WTC11 (cell line): ENCODE results near the gene ST3GAL6. TPM values are rescaled to one million over a fixed set of nuclear protein-coding genes. Genes with fewer than 3 reads are reported as not detected.

ENCODE experiments used
- ATAC-seq: fragments of 200-7000 bp; cut with Tn5 transposase; 2 replicates; pipeline ENCODE4 v1.10.0; 2021; ENCODE audit warnings: mild to moderate bottlenecking, moderate library complexity
- CTCF ChIA-PET: fragments of 300-600 bp; sonication (Branson Sonifier 250); formaldehyde crosslinking; loops from one replicate; lab custom pipeline; 2021; ENCODE audit warnings: antibody characterized with exemption; lab: Charles Lee
- POLR2A ChIA-PET: fragments of 350-600 bp; sonication (Branson Sonifier 250); formaldehyde crosslinking; loops from one replicate; lab custom pipeline; 2021; ENCODE audit warnings: antibody characterized with exemption; lab: Charles Lee
- DNase-seq: peaks from one replicate; pipeline ENCODE4 v3.0.0; 2021; ENCODE audit warnings: low spot score
- H3K27ac Mint-ChIP-seq: 2 replicates; pipeline ENCODE4 v1.8.0; 2021; ENCODE audit warnings: mixed read lengths
- H3K27me3 Mint-ChIP-seq: 2 replicates; pipeline ENCODE4 v1.8.0; 2021; ENCODE audit warnings: low read depth, mild to moderate bottlenecking, moderate library complexity, mixed read lengths
- H3K36me3 Mint-ChIP-seq: 2 replicates; pipeline ENCODE4 v1.8.0; 2021; ENCODE audit warnings: mixed read lengths
- H3K4me1 Mint-ChIP-seq: 2 replicates; pipeline ENCODE4 v1.8.0; 2022; ENCODE audit warnings: mixed read lengths
- H3K4me3 Mint-ChIP-seq: 2 replicates; pipeline ENCODE4 v1.8.0; 2021; ENCODE audit warnings: mild to moderate bottlenecking, moderate library complexity, mixed read lengths
- H3K9me3 Mint-ChIP-seq: 2 replicates; pipeline ENCODE4 v1.8.0; 2021; ENCODE audit warnings: mixed read lengths
- ATF1 ChIP-seq: sonication (generic); formaldehyde crosslinking; IDR thresholded peaks from 2 replicates; pipeline ENCODE4 v1.8.1; 2023; ENCODE audit warnings: mild to moderate bottlenecking, moderate library complexity, missing genetic modification reagents
- CREB1 ChIP-seq: sonication (generic); formaldehyde crosslinking; IDR thresholded peaks from 2 replicates; pipeline ENCODE4 v1.8.0; 2023; ENCODE audit warnings: mild to moderate bottlenecking, missing genetic modification reagents
- E2F1 ChIP-seq: sonication (generic); formaldehyde crosslinking; IDR thresholded peaks from 2 replicates; pipeline ENCODE4 v1.8.0; 2022; ENCODE audit warnings: mild to moderate bottlenecking, missing genetic modification reagents
- FOXP4 ChIP-seq: sonication (generic); formaldehyde crosslinking; IDR thresholded peaks from 2 replicates; pipeline ENCODE4 v1.8.0; 2022; ENCODE audit warnings: mild to moderate bottlenecking, missing genetic modification reagents
- HMGA2 ChIP-seq: fragments of 250-450 bp; sonication (Bioruptor Pico); IDR thresholded peaks from 2 replicates; pipeline ENCODE4 v1.4.0; 2021; ENCODE audit warnings: mild to moderate bottlenecking, moderate library complexity
- MYBL2 ChIP-seq: sonication (generic); formaldehyde crosslinking; IDR thresholded peaks from 2 replicates; pipeline ENCODE4 v1.8.1; 2023; ENCODE audit warnings: mild to moderate bottlenecking, moderate library complexity, missing genetic modification reagents
- NR1H2 ChIP-seq: sonication (generic); formaldehyde crosslinking; IDR thresholded peaks from 2 replicates; pipeline ENCODE4 v1.9.0; 2021; ENCODE audit warnings: mild to moderate bottlenecking, moderate library complexity, missing genetic modification reagents
- PREB ChIP-seq: sonication (generic); formaldehyde crosslinking; IDR thresholded peaks from 2 replicates; pipeline ENCODE4 v1.8.1; 2022; ENCODE audit warnings: mild to moderate bottlenecking, missing genetic modification reagents, moderate library complexity, borderline replicate concordance
- RORB ChIP-seq: fragments of 250-450 bp; sonication (Bioruptor Pico); IDR thresholded peaks from 2 replicates; pipeline ENCODE4 v1.9.0; 2021; ENCODE audit warnings: mild to moderate bottlenecking
- SMAD3 ChIP-seq: sonication (generic); formaldehyde crosslinking; IDR thresholded peaks from 2 replicates; pipeline ENCODE4 v1.8.0; 2022; ENCODE audit warnings: missing genetic modification reagents, mild to moderate bottlenecking, borderline replicate concordance
- TEAD4 ChIP-seq: sonication (generic); formaldehyde crosslinking; IDR thresholded peaks from 2 replicates; pipeline ENCODE4 v1.8.0; 2022; ENCODE audit warnings: mild to moderate bottlenecking, missing genetic modification reagents
- TP53 ChIP-seq: sonication (generic); formaldehyde crosslinking; IDR thresholded peaks from 2 replicates; pipeline ENCODE4 v1.8.1; 2023; ENCODE audit warnings: mild to moderate bottlenecking, missing genetic modification reagents
- ZBTB21 ChIP-seq: sonication (generic); formaldehyde crosslinking; IDR thresholded peaks from 2 replicates; pipeline ENCODE4 v1.8.1; 2023; ENCODE audit warnings: mild to moderate bottlenecking, missing genetic modification reagents, borderline replicate concordance
- ZMAT4 ChIP-seq: fragments of 250-450 bp; sonication (Bioruptor Pico); IDR thresholded peaks from 2 replicates; pipeline ENCODE4 v1.9.0; 2021; ENCODE audit warnings: mild to moderate bottlenecking
- ZNF512 ChIP-seq: sonication (generic); formaldehyde crosslinking; IDR thresholded peaks from 2 replicates; pipeline ENCODE4 v1.8.1; 2022; ENCODE audit warnings: missing genetic modification reagents, borderline replicate concordance
- total RNA-seq: library from RNA; stranded (reverse); gene quantifications from 3 replicates; pipeline ENCODE4 v1.2.3, GENCODE V29; 2021

ST3GAL6 gene
- total RNA-seq, 1 experiment from 2014 or later, result 8.1 TPM

- Mint-ChIP-seq H3K27ac (no peak overlapping the region), H3K4me3 (no peak overlapping the region), H3K27me3 (no peaks in the 10 kb centered on the region)
- no peak for DNase-seq
- ChIA-PET POLR2A (no interaction called here), CTCF (interaction anchor here (1.3 kb wide), 1 partner anchor 159 kb away, joined by 3 read pairs; no protein-coding TSS in a partner anchor)
- ATAC-seq, result no peak
- TF ChIP-seq SMAD3, result no peak
- TF ChIP-seq MYBL2, result no peak
- no peak for TF ChIP-seq HMGA2 (CRISPR knock-in tag)
- no peak for TF ChIP-seq PREB
- TF ChIP-seq ZNF512 (CRISPR knock-in tag), result no peak
- TF ChIP-seq ZBTB21 (CRISPR knock-in tag), result no peak
- no peak for TF ChIP-seq NR1H2
- TF ChIP-seq FOXP4 (CRISPR knock-in tag), result no peak
- no peak for TF ChIP-seq E2F1 (CRISPR knock-in tag)
- TF ChIP-seq, all 79 proteins: peak for 0
- Mint-ChIP-seq H3K9me3 (no peaks in the 10 kb centered on the region), H3K36me3 (no peaks in the 10 kb centered on the region), H3K4me1 (peaks cover 32% of the 10 kb centered on the region)
Observed at GRCh38 chr3:98761643-98762229, 1.4 kb upstream of the ST3GAL6 start.

- no peaks in the 10 kb centered on the region for H3K36me3 Mint-ChIP-seq
- no peaks in the 10 kb centered on the region for H3K9me3 Mint-ChIP-seq
- ChIA-PET CTCF (interaction anchor here (0.9 to 2.2 kb wide), 2 partner anchors 107 to 162 kb away, joined by 5 to 6 read pairs; no protein-coding TSS in a partner anchor), POLR2A (no interaction called here)
- no peaks in the 10 kb centered on the region for H3K27me3 Mint-ChIP-seq
- TF ChIP-seq PREB (no peak), ZMAT4 (no peak), RORB (CRISPR knock-in tag) (no peak), TEAD4 (CRISPR knock-in tag) (no peak), TP53 (no peak), CREB1 (CRISPR knock-in tag) (no peak), ATF1 (CRISPR knock-in tag) (no peak)
- H3K4me3 Mint-ChIP-seq, result no peak overlapping the region
- DNase-seq (no peak), ATAC-seq (peak; percentile 30; the same call in 1 of the 2 replicates)
- peaks cover 38% of the 10 kb centered on the region for H3K4me1 Mint-ChIP-seq
- H3K27ac Mint-ChIP-seq, result no peak overlapping the region
Observed at GRCh38 chr3:98763819-98764418, 779 bp downstream of the ST3GAL6 start.
